ENCODE measurements around the gene ARHGAP26. TPM values are rescaled to one million over a fixed set of nuclear protein-coding genes. Genes with fewer than 3 reads are reported as not detected.
"Not testable (repeated sequence)": the region's sequence is repeated elsewhere in the genome, so short reads cannot be mapped to it uniquely, and the experiment has no call there.

Gene ARHGAP26
- total RNA-seq, 1 donor from 2014 or later: 20.0 TPM

GRCh38 chr5:142997591-142997990, 227.4 kb downstream of the ARHGAP26 start:
- Mint-ChIP-seq H3K4me3 (no peak overlapping the region), H3K9me3 (peaks cover 15% of the 10 kb centered on the region), H3K4me1 (ENCODE audit: low read depth) (peaks cover 78% of the 10 kb centered on the region), H3K27ac (no peak overlapping the region), H3K36me3 (ENCODE audit: low read depth) (peaks cover 21% of the 10 kb centered on the region), H3K27me3 (ENCODE audit: insufficient read depth) (no peaks in the 10 kb centered on the region)
- intact Hi-C loops (cut with micrococcal nuclease): no loop called here
- DNase-seq (ENCODE audit: low spot score): no peak

GRCh38 chr5:142998316-142999020, 228.3 kb downstream of the ARHGAP26 start:
- Mint-ChIP-seq H3K4me1 (ENCODE audit: low read depth) (peaks cover 87% of the 10 kb centered on the region), H3K36me3 (ENCODE audit: low read depth) (peaks cover 25% of the 10 kb centered on the region), H3K9me3 (peaks cover 15% of the 10 kb centered on the region), H3K27ac (peak overlapping the region; percentile 18), H3K4me3 (no peak overlapping the region), H3K27me3 (ENCODE audit: insufficient read depth) (no peaks in the 10 kb centered on the region)
- no peak for DNase-seq (ENCODE audit: low spot score)
- intact Hi-C loops (cut with micrococcal nuclease): no loop called here

- H3K9me3 Mint-ChIP-seq; H3K4me3 Mint-ChIP-seq; H3K27me3 Mint-ChIP-seq (ENCODE audit: insufficient read depth); DNase-seq (ENCODE audit: low spot score): not testable (repeated sequence)
- intact Hi-C loops (cut with micrococcal nuclease): loop anchor here (2.0 to 5.0 kb wide), 4 partner anchors 24 to 1172 kb away; partner anchors contain the start of genes KCTD16 and YIPF5
- H3K36me3 Mint-ChIP-seq (ENCODE audit: low read depth): peaks cover 19% of the 10 kb centered on the region
- peaks cover 92% of the 10 kb centered on the region for H3K4me1 Mint-ChIP-seq (ENCODE audit: low read depth)
- H3K27ac Mint-ChIP-seq: peak overlapping the region; percentile 57
These were observed 230.4 kb downstream of the ARHGAP26 start for GRCh38 chr5:143000551-143000950.

- intact Hi-C loops (cut with micrococcal nuclease): loop anchor here (1.0 to 5.0 kb wide), 8 partner anchors 25 to 1170 kb away; partner anchors contain the start of genes KCTD16 and YIPF5
- H3K4me1 Mint-ChIP-seq (ENCODE audit: low read depth): peaks cover 91% of the 10 kb centered on the region
- H3K36me3 Mint-ChIP-seq (ENCODE audit: low read depth): peaks cover 17% of the 10 kb centered on the region
- DNase-seq (ENCODE audit: low spot score): no peak
- H3K27me3 Mint-ChIP-seq (ENCODE audit: insufficient read depth): no peaks in the 10 kb centered on the region
- H3K4me3 Mint-ChIP-seq: peak overlapping the region; percentile 16
- H3K27ac Mint-ChIP-seq: peak overlapping the region; percentile 98
- H3K9me3 Mint-ChIP-seq: no peaks in the 10 kb centered on the region
These were observed 231.7 kb downstream of the ARHGAP26 start for GRCh38 chr5:143001764-143002351.

GRCh38 chr5:143002459-143003327, 232.5 kb downstream of the ARHGAP26 start:
- H3K36me3 Mint-ChIP-seq (ENCODE audit: low read depth): peaks cover 15% of the 10 kb centered on the region

GRCh38 chr5:143003328-143003636, 233.1 kb downstream of the ARHGAP26 start:
- peaks cover 15% of the 10 kb centered on the region for H3K36me3 Mint-ChIP-seq (ENCODE audit: low read depth)
- H3K9me3 Mint-ChIP-seq: no peaks in the 10 kb centered on the region
- no peaks in the 10 kb centered on the region for H3K27me3 Mint-ChIP-seq (ENCODE audit: insufficient read depth)
- peak overlapping the region; percentile 75 for H3K4me3 Mint-ChIP-seq
- intact Hi-C loops (cut with micrococcal nuclease): loop anchor here (1.0 to 5.0 kb wide), 5 partner anchors 64 to 1169 kb away; partner anchors contain the start of genes KCTD16 and YIPF5
- peaks cover 92% of the 10 kb centered on the region for H3K4me1 Mint-ChIP-seq (ENCODE audit: low read depth)
- H3K27ac Mint-ChIP-seq: peak overlapping the region; percentile 98
- no peak for DNase-seq (ENCODE audit: low spot score)

More at GRCh38 chr5:143002459-143003327, 232.5 kb downstream of the ARHGAP26 start:
- H3K27ac Mint-ChIP-seq: peak overlapping the region; percentile 98
- intact Hi-C loops (cut with micrococcal nuclease): loop anchor here (1.0 to 5.0 kb wide), 8 partner anchors 64 to 1170 kb away; partner anchors contain the start of genes KCTD16 and YIPF5
- peak overlapping the region; percentile 75 for H3K4me3 Mint-ChIP-seq
- H3K4me1 Mint-ChIP-seq (ENCODE audit: low read depth): peaks cover 89% of the 10 kb centered on the region
- peak; percentile 66 for DNase-seq (ENCODE audit: low spot score)
- no peaks in the 10 kb centered on the region for H3K9me3 Mint-ChIP-seq
- no peaks in the 10 kb centered on the region for H3K27me3 Mint-ChIP-seq (ENCODE audit: insufficient read depth)

GRCh38 chr5:143004361-143005145, 234.4 kb downstream of the ARHGAP26 start:
- intact Hi-C loops (cut with micrococcal nuclease): loop anchor here (5.0 kb wide), 5 partner anchors 182 to 1168 kb away; partner anchors contain the start of genes KCTD16 and YIPF5
- Mint-ChIP-seq H3K9me3 (no peaks in the 10 kb centered on the region), H3K4me3 (peak overlapping the region; percentile 48), H3K27me3 (ENCODE audit: insufficient read depth) (no peaks in the 10 kb centered on the region), H3K27ac (peak overlapping the region; percentile 52), H3K4me1 (ENCODE audit: low read depth) (peaks cover 92% of the 10 kb centered on the region), H3K36me3 (ENCODE audit: low read depth) (peaks cover 11% of the 10 kb centered on the region)
- no peak for DNase-seq (ENCODE audit: low spot score)

GRCh38 chr5:143006501-143006900, 236.3 kb downstream of the ARHGAP26 start:
- Mint-ChIP-seq H3K36me3 (ENCODE audit: low read depth) (peaks cover 8% of the 10 kb centered on the region), H3K4me1 (ENCODE audit: low read depth) (peaks cover 96% of the 10 kb centered on the region), H3K9me3 (no peaks in the 10 kb centered on the region), H3K27me3 (ENCODE audit: insufficient read depth) (no peaks in the 10 kb centered on the region), H3K4me3 (no peak overlapping the region), H3K27ac (peak overlapping the region; percentile 2)
- DNase-seq (ENCODE audit: low spot score): no peak
- intact Hi-C loops (cut with micrococcal nuclease): loop anchor here (5.0 kb wide), 2 partner anchors 184 to 601 kb away; no protein-coding TSS in a partner anchor

GRCh38 chr5:143008032-143008431, 237.9 kb downstream of the ARHGAP26 start:
- peaks cover 87% of the 10 kb centered on the region for H3K4me1 Mint-ChIP-seq (ENCODE audit: low read depth)
- no peaks in the 10 kb centered on the region for H3K9me3 Mint-ChIP-seq
- intact Hi-C loops (cut with micrococcal nuclease): loop anchor here (2.0 to 5.0 kb wide), 4 partner anchors 186 to 1183 kb away; no protein-coding TSS in a partner anchor
- peak overlapping the region; percentile 15 for H3K4me3 Mint-ChIP-seq
- no peaks in the 10 kb centered on the region for H3K27me3 Mint-ChIP-seq (ENCODE audit: insufficient read depth)
- no peak for DNase-seq (ENCODE audit: low spot score)
- H3K27ac Mint-ChIP-seq: peak overlapping the region; percentile 60
- H3K36me3 Mint-ChIP-seq (ENCODE audit: low read depth): peaks cover 8% of the 10 kb centered on the region

GRCh38 chr5:143008809-143009521, 238.8 kb downstream of the ARHGAP26 start:
- Mint-ChIP-seq H3K27me3 (ENCODE audit: insufficient read depth) (no peaks in the 10 kb centered on the region), H3K36me3 (ENCODE audit: low read depth) (peaks cover 6% of the 10 kb centered on the region), H3K4me3 (peak overlapping the region; percentile 24), H3K27ac (peak overlapping the region; percentile 86), H3K4me1 (ENCODE audit: low read depth) (peaks cover 79% of the 10 kb centered on the region), H3K9me3 (no peaks in the 10 kb centered on the region)
- peak; percentile 82 for DNase-seq (ENCODE audit: low spot score)
- intact Hi-C loops (cut with micrococcal nuclease): loop anchor here (1.0 to 5.0 kb wide), 15 partner anchors 10 to 1182 kb away; no protein-coding TSS in a partner anchor

GRCh38 chr5:143010351-143010750, 240.2 kb downstream of the ARHGAP26 start:
- no peak for DNase-seq (ENCODE audit: low spot score)
- intact Hi-C loops (cut with micrococcal nuclease): no loop called here
- no peak overlapping the region for H3K4me3 Mint-ChIP-seq
- no peaks in the 10 kb centered on the region for H3K9me3 Mint-ChIP-seq
- no peaks in the 10 kb centered on the region for H3K27me3 Mint-ChIP-seq (ENCODE audit: insufficient read depth)
- H3K4me1 Mint-ChIP-seq (ENCODE audit: low read depth): peaks cover 79% of the 10 kb centered on the region
- peak overlapping the region; percentile 86 for H3K27ac Mint-ChIP-seq
- peaks cover 10% of the 10 kb centered on the region for H3K36me3 Mint-ChIP-seq (ENCODE audit: low read depth)

All from activated T-helper 1 cell treated with anti-CD3 and anti-CD28 coated beads, Interleukin-12 subunit alpha, Interleukin-12 subunit beta, Interleukin-2, Interleukin-4 antibody, amounts not matched to agents 30 ng/mL and 10 ng/mL and 1 ng/mL, durations not matched to agents 14 hours and 24 hours and 36 hours (primary cell).